Mesenchymal stem cell (in vitro differentiated cells and primary cell): ENCODE data around the gene MED10.

Experiments used
- DNase-seq: peaks from one replicate; pipeline ENCODE4 v3.0.0-alpha.2; 2013
- H2AFZ ChIP-seq: one replicate; pipeline ENCODE4 v1.6.1; 2013; ENCODE audit warnings: low read depth, mild to moderate bottlenecking, control low read depth, inconsistent platforms, low read length, moderate library complexity
- H2AK5ac ChIP-seq: 2 replicates; pipeline ENCODE4 v1.6.1; 2013; ENCODE audit warnings: low read length, moderate library complexity, mild to moderate bottlenecking, inconsistent platforms; ENCODE audit not compliant: severe bottlenecking
- H2BK120ac ChIP-seq: one replicate; pipeline ENCODE4 v1.6.1; 2013; ENCODE audit warnings: low read depth, mild to moderate bottlenecking, inconsistent platforms, low read length, moderate library complexity
- H2BK12ac ChIP-seq, 2 experiments: one replicate each; pipeline ENCODE4 v1.6.1; 2013; ENCODE audit warnings: inconsistent platforms in 2 of 2, low read length in 2 of 2, mild to moderate bottlenecking in 2 of 2, moderate library complexity in 2 of 2, control low read depth in 1 of 2
- H2BK15ac ChIP-seq: one replicate; pipeline ENCODE4 v1.6.1; 2013; ENCODE audit warnings: mild to moderate bottlenecking, low read depth, inconsistent platforms; ENCODE audit not compliant: poor library complexity, severe bottlenecking
- H2BK5ac ChIP-seq: 2 replicates; pipeline ENCODE4 v1.6.1; 2013; ENCODE audit warnings: low read depth, mild to moderate bottlenecking, low read length, control low read depth, inconsistent platforms; ENCODE audit not compliant: poor library complexity, severe bottlenecking
- H3K14ac ChIP-seq, 2 experiments: one replicate each; pipeline ENCODE4 v1.6.1; 2013; ENCODE audit warnings: inconsistent platforms in 2 of 2, low read length in 2 of 2, control low read depth in 1 of 2, mild to moderate bottlenecking in 1 of 2, moderate library complexity in 1 of 2
- H3K18ac ChIP-seq, 2 experiments: one replicate each; pipeline ENCODE4 v1.6.1; 2013; ENCODE audit warnings: inconsistent platforms in 2 of 2, low read length in 2 of 2, control low read depth in 1 of 2, low read depth in 1 of 2, mild to moderate bottlenecking in 1 of 2
- H3K23ac ChIP-seq, 2 experiments: one replicate each; pipeline ENCODE4 v1.6.1; 2013; ENCODE audit warnings: inconsistent platforms in 2 of 2, low read length in 2 of 2, mild to moderate bottlenecking in 2 of 2, moderate library complexity in 2 of 2, control low read depth in 1 of 2
- H3K27ac ChIP-seq: 2 replicates; pipeline ENCODE4 v1.5.1; 2013; ENCODE audit warnings: mild to moderate bottlenecking, moderate library complexity, low read length, control low read depth, inconsistent platforms; ENCODE audit not compliant: poor library complexity, severe bottlenecking
- H3K27me3 ChIP-seq, 2 experiments: 2 replicates each; pipeline versions ENCODE4 v1.6.1 to v1.7.0; 2013; ENCODE audit warnings: low read length in 2 of 2, mild to moderate bottlenecking in 2 of 2, moderate library complexity in 2 of 2, control low read depth in 1 of 2, inconsistent platforms in 1 of 2; ENCODE audit not compliant: control insufficient read depth in 1 of 2, insufficient read depth in 1 of 2
- H3K36me3 ChIP-seq, 2 experiments: 2 replicates each; pipeline versions ENCODE4 v1.6.1 to v1.7.0; 2013; ENCODE audit warnings: low read length in 2 of 2, control low read depth in 1 of 2, inconsistent platforms in 1 of 2, low read depth in 1 of 2, mild to moderate bottlenecking in 1 of 2; ENCODE audit not compliant: insufficient read depth in 2 of 2, control insufficient read depth in 1 of 2
- H3K4ac ChIP-seq, 2 experiments: one replicate each; pipeline ENCODE4 v1.6.1; 2013; ENCODE audit warnings: inconsistent platforms in 2 of 2, low read length in 2 of 2, mild to moderate bottlenecking in 2 of 2, moderate library complexity in 2 of 2, control low read depth in 1 of 2, low read depth in 1 of 2
- H3K4me1 ChIP-seq: 2 replicates; pipeline ENCODE4 v1.6.1; 2013; ENCODE audit warnings: low read depth, low read length, control low read depth; ENCODE audit not compliant: control insufficient read depth, insufficient read depth
- H3K4me2 ChIP-seq: 2 replicates; pipeline ENCODE4 v1.6.1; 2013; ENCODE audit warnings: low read length, mild to moderate bottlenecking, inconsistent platforms; ENCODE audit not compliant: poor library complexity, severe bottlenecking
- H3K4me3 ChIP-seq, 2 experiments: 2 replicates each; pipeline versions ENCODE4 v1.5.1 to v1.7.0; 2013; ENCODE audit warnings: low read length in 2 of 2, mild to moderate bottlenecking in 2 of 2, control low read depth in 1 of 2, low read depth in 1 of 2; ENCODE audit not compliant: insufficient read depth in 1 of 2
- H3K79me1 ChIP-seq: replicated peaks from 2 replicates; pipeline ENCODE4 v1.6.1; 2013; ENCODE audit warnings: mild to moderate bottlenecking, control low read depth, low read length, inconsistent platforms; ENCODE audit not compliant: poor library complexity, severe bottlenecking
- H3K9ac ChIP-seq: 2 replicates; pipeline ENCODE4 v1.7.0; 2013; ENCODE audit warnings: mild to moderate bottlenecking, low read length, moderate library complexity
- H3K9me3 ChIP-seq: 2 replicates; pipeline ENCODE4 v1.7.0; 2013; ENCODE audit warnings: mild to moderate bottlenecking, low read length; ENCODE audit not compliant: control insufficient read depth
- H4K8ac ChIP-seq: one replicate; pipeline ENCODE4 v1.6.1; 2013; ENCODE audit warnings: inconsistent platforms, mild to moderate bottlenecking, low read length, moderate library complexity
- H4K91ac ChIP-seq: one replicate; pipeline ENCODE4 v1.6.1; 2013; ENCODE audit warnings: mild to moderate bottlenecking, low read length, inconsistent platforms
- WGBS: methylation state at CpG from one replicate; pipeline ENCODE4 v1.1.7; 2013; ENCODE audit warnings: mixed read lengths; 5-methylcytosine and 5-hydroxymethylcytosine counted together

Gene MED10

DNA sequence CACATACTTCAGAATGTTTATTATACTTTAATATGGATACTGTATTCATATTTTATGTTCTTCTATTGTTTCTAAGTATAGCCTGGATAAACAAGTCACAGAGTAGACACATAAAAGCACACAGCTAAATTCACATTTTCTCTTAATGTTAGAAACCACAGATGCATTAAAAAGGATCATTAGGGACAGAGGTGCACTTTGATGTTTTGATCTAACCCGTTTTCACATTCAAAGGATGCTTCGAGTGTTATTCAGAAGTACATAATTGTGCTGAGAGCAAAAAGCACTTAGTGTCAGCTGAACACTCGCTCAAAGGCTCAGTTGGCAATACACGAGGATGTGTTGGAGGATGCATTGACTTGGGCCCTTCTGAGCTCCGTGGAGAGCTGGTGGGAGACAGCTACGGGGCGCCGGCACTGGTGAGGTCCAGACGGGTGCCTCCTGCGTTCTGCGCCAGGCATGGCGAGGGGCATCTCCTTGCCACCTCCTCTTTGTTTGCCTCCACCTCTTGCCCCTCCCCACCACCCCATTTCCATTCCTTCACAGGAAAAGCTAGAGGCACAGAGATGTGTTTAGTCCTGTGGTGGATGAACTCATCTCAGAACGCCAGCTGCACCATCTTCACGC is 35.5 kb downstream of the MED10 start:
- Histone ChIP-seq H3K4ac (no peak overlapping the region), H3K4me3 (no peak overlapping the region), H2AFZ (no peak overlapping the region), H2AK5ac (no peak overlapping the region), H3K18ac (no peak overlapping the region), H3K27me3 (no peaks in the 10 kb centered on the region), H3K27ac (no peak overlapping the region), H3K4me2 (no peak overlapping the region), H3K9ac (no peak overlapping the region), H2BK120ac (no peak overlapping the region), H3K36me3 (no peaks in the 10 kb centered on the region), H4K8ac (no peak overlapping the region), H2BK5ac (no peak overlapping the region), H4K91ac (no peak overlapping the region), H3K14ac (no peak overlapping the region), H2BK12ac (no peak overlapping the region), H3K23ac (no peak overlapping the region), H3K79me1 (no peaks in the 10 kb centered on the region), H2BK15ac (no peak overlapping the region), H3K4me1 (no peaks in the 10 kb centered on the region), H3K9me3 (no peaks in the 10 kb centered on the region)
- no peak for DNase-seq
- WGBS: 73% methylated on average over 10 of the region's 14 CpGs

DNA sequence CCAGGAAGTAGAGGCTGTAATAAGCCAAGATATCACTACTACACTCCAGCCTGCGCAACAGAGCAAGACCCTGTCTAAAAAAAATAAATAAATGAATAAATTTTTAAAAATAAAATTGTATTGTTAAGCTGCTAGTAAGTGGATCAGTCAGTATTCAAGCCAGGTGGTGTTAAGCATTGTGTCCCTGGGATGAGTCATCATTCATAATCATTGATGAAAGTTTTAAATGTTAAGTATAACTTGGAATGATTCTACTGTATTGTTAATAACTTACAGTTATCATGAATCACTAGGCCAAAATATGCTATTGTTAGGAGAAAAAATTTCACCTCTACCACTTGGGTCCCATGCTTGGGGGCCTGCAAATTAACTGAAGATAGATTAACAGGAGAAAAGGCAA is 38.2 kb downstream of the MED10 start:
- no peak overlapping the region for H4K91ac ChIP-seq
- H2BK120ac ChIP-seq: no peak overlapping the region
- H3K23ac ChIP-seq: no peak overlapping the region
- H3K27me3 ChIP-seq: no peaks in the 10 kb centered on the region
- no peaks in the 10 kb centered on the region for H3K36me3 ChIP-seq
- no peak overlapping the region for H3K4me3 ChIP-seq
- H3K4ac ChIP-seq: no peak overlapping the region
- no peak overlapping the region for H2BK5ac ChIP-seq
- no peak for DNase-seq
- no peak overlapping the region for H2AFZ ChIP-seq
- H3K79me1 ChIP-seq: no peaks in the 10 kb centered on the region
- H2BK12ac ChIP-seq: no peak overlapping the region
- H4K8ac ChIP-seq: no peak overlapping the region
- H3K9ac ChIP-seq: no peak overlapping the region
- H3K4me1 ChIP-seq: no peaks in the 10 kb centered on the region
- no peak overlapping the region for H3K18ac ChIP-seq
- no peak overlapping the region for H3K4me2 ChIP-seq
- no peak overlapping the region for H2AK5ac ChIP-seq
- WGBS: no CpG with 5 or more reads among the region's 1 CpG
- H3K27ac ChIP-seq: no peak overlapping the region
- no peak overlapping the region for H2BK15ac ChIP-seq
- no peak overlapping the region for H3K14ac ChIP-seq
- no peaks in the 10 kb centered on the region for H3K9me3 ChIP-seq

DNA sequence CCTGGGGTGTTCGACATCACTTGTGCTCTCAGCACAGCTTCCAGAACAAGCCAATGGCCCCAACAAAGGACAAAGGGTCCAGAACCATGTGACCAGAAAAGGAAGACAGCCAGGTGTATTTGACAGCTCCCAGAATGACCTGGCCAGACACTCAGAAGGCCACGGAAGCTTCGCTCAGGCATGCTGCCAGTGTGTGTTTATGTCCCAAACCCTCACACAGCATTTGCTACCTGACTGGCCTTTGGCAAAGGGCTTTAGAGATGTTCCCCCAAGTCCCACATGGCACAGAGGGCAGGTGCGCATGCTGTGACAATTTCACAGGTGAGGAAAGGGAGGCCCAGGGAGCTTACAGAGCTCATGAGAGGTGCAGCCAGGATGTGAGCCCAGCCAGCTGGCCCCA is 39.5 kb downstream of the MED10 start:
- no peak overlapping the region for H3K4ac ChIP-seq

DNA sequence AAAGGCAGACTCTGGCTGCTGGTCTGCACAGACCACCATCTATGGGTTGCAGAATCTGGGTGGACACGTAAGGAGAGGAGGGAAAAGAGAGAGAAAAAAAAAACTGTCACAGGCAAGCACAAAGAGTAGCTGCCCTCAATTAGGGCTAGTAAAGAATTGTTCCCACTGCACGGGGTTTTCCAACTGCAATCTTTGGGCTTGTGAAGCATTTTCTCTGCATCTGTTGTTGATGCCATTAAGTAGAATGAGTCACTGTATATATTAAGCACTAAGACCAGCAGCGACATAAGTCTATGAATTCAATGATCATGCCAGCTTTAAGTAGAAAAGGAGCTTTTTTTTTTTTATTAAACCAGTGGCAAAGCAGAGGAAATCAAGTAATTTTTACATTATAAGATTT is 40.2 kb downstream of the MED10 start:
- Histone ChIP-seq H2BK120ac (no peak overlapping the region), H3K18ac (no peak overlapping the region), H3K4ac (no peak overlapping the region), H4K8ac (no peak overlapping the region), H3K4me3 (no peak overlapping the region), H3K36me3 (no peaks in the 10 kb centered on the region), H3K14ac (no peak overlapping the region), H3K23ac (no peak overlapping the region), H3K4me2 (no peak overlapping the region), H3K9ac (no peak overlapping the region), H2AFZ (no peak overlapping the region), H3K4me1 (no peaks in the 10 kb centered on the region), H3K79me1 (no peaks in the 10 kb centered on the region), H3K27ac (no peak overlapping the region), H2AK5ac (no peak overlapping the region), H3K9me3 (no peaks in the 10 kb centered on the region), H3K27me3 (no peaks in the 10 kb centered on the region), H2BK12ac (no peak overlapping the region), H4K91ac (no peak overlapping the region), H2BK15ac (no peak overlapping the region), H2BK5ac (no peak overlapping the region)
- DNase-seq: no peak
- 65% methylated on average over 2 of the region's 3 CpGs for WGBS

More for the DNA sequence above, 39.5 kb downstream of the MED10 start:
- H3K79me1 ChIP-seq: no peaks in the 10 kb centered on the region
- no peaks in the 10 kb centered on the region for H3K4me1 ChIP-seq
- whole genome bisulfite sequencing: 81% methylated on average over 4 of the region's 4 CpGs
- no peak overlapping the region for H2AK5ac ChIP-seq
- no peak overlapping the region for H2BK15ac ChIP-seq
- H2BK12ac ChIP-seq: no peak overlapping the region
- no peak overlapping the region for H2BK120ac ChIP-seq
- H3K18ac ChIP-seq: no peak overlapping the region
- no peak overlapping the region for H2BK5ac ChIP-seq
- H3K9me3 ChIP-seq: no peaks in the 10 kb centered on the region
- H3K4me3 ChIP-seq: no peak overlapping the region
- H4K8ac ChIP-seq: no peak overlapping the region
- H3K27ac ChIP-seq: no peak overlapping the region
- no peak overlapping the region for H3K23ac ChIP-seq
- no peak overlapping the region for H3K14ac ChIP-seq
- H3K27me3 ChIP-seq: no peaks in the 10 kb centered on the region
- no peaks in the 10 kb centered on the region for H3K36me3 ChIP-seq
- H2AFZ ChIP-seq: no peak overlapping the region
- no peak for DNase-seq
- H3K9ac ChIP-seq: no peak overlapping the region
- H3K4me2 ChIP-seq: no peak overlapping the region
- H4K91ac ChIP-seq: no peak overlapping the region
